Breast epithelium (tissue), 4 donors: ENCODE results near the gene STOM. TPM values are rescaled to one million over a fixed set of nuclear protein-coding genes. Genes with fewer than 3 reads are reported as not detected.
A peak's percentile ranks its signal among the peaks of the same experiment; 100 is the strongest.

ENCODE experiments used
- DNase-seq, 2 donors: peaks; one replicate each; pipeline ENCODE4 v3.0.0-alpha.2; 2019; ENCODE audit warnings: low spot score in 2 of 2
- H3K27ac ChIP-seq, 2 donors: fragments of 200-600 bp; sonication (generic) in 1 of 2; one replicate each; pipeline ENCODE4 v1.5.1; 2016 to 2019; ENCODE audit warnings: mild to moderate bottlenecking in 1 of 2
- H3K27me3 ChIP-seq, 2 donors: fragments of 200-600 bp; sonication (generic) in 1 of 2; one replicate each; pipeline versions ENCODE4 v1.5.1 to v1.6.0; 2017 to 2019; ENCODE audit warnings: control low read depth in 1 of 2, mild to moderate bottlenecking in 1 of 2
- H3K36me3 ChIP-seq: fragments of 200-600 bp; one replicate; pipeline ENCODE4 v1.5.1; 2019
- H3K4me1 ChIP-seq, 2 donors: fragments of 200-600 bp; sonication (generic); one replicate each; pipeline ENCODE4 v1.5.1; 2016 to 2019; ENCODE audit warnings: control low read depth in 1 of 2
- H3K4me3 ChIP-seq, 3 donors: fragments of 200-600 bp; sonication (generic); 1 replicate in 2 of 3; 2 replicates in 1 of 3; pipeline ENCODE4 v1.5.1; 2016 to 2019; ENCODE audit warnings: mild to moderate bottlenecking in 3 of 3, moderate library complexity in 2 of 3
- H3K9me3 ChIP-seq, 2 donors: fragments of 200-600 bp; sonication (generic) in 1 of 2; one replicate each; pipeline ENCODE4 v1.5.1; 2016 to 2019; ENCODE audit warnings: control low read depth in 1 of 2
- POLR2A ChIP-seq: fragments of 450-650 bp; IDR thresholded peaks from one replicate; pipeline ENCODE4 v1.6.1; 2016; ENCODE audit warnings: antibody characterized with exemption, mild to moderate bottlenecking, moderate library complexity
- POLR2AphosphoS5 ChIP-seq, 3 donors: sonication (generic); formaldehyde crosslinking; IDR thresholded peaks; one replicate each; pipeline ENCODE4 v1.6.1; 2017; ENCODE audit warnings: antibody characterized with exemption in 3 of 3
- intact Hi-C: fragments of 100-400 bp; cut with DNase I; formaldehyde crosslinking; loops from one replicate; pipeline ENCODE4 v1.15.1; 2023; ENCODE audit warnings: low total_unique reads
- total RNA-seq, 3 donors: library from RNA; depleted of rRNA; stranded (reverse); fragments of >200 nt; gene quantifications; one replicate each; pipeline ENCODE4 v1.1.0, GENCODE V29; 2016
- TF ChIP-seq, protein P1 (sequence below), 3 donors: fragments of 450-650 bp; IDR thresholded peaks; one replicate each; pipeline ENCODE4 v1.5.1; 2016 to 2017; ENCODE audit warnings: antibody characterized with exemption in 3 of 3, mild to moderate bottlenecking in 3 of 3, moderate library complexity in 3 of 3

Gene STOM
- total RNA-seq, 3 donors from 2014 or later = 263 to 444 (median 334) TPM

DNA sequence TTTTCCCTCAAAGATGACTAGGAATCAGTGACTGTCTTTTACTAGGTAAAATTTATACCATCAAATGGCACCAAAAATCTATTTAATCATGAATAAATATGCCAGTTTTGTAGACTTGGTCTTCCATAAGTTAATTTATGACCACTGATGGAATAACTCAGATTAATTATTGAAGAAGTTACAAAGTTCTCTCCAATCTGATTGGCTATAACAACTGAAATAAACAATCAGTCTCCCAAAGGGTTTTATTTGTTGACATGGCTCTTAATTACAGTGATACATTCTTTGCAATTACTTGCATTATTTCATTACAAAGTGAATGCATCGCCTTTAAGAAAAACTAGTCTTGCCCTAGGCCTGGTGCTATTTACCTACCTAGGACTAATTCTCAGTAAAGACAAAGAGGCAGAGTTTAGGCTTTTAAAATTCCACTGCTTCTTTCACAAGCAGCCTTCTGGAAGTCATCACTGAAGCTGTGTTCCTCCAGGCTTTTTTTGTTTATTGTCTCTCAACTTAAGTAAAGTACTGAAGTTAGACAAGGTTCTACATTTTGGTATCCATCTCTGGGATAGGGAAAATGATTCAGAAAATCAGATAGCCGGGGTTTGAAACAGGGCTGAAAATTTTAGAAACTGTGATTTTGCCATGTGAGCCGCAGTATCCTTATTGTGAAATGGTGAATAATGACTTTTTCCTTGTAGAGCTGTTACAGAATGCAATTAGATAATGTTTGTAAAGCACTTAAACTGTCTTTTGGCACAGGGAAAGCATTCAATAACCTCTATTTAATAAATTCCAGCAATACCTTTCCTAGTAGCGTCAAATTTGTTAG is 2.5 kb downstream of the STOM start:
- peak overlapping the region; percentile 68 to 90 (median 77) for H3K4me3 ChIP-seq
- H3K4me1 ChIP-seq = peaks cover 4 to 44% of the 10 kb centered on the region in 2 donors
- no peak for TF ChIP-seq POLR2AphosphoS5 (IDR thresholded peaks at IDR 0.05)
- no peak for TF ChIP-seq POLR2A
- TF ChIP-seq, protein P1, sequence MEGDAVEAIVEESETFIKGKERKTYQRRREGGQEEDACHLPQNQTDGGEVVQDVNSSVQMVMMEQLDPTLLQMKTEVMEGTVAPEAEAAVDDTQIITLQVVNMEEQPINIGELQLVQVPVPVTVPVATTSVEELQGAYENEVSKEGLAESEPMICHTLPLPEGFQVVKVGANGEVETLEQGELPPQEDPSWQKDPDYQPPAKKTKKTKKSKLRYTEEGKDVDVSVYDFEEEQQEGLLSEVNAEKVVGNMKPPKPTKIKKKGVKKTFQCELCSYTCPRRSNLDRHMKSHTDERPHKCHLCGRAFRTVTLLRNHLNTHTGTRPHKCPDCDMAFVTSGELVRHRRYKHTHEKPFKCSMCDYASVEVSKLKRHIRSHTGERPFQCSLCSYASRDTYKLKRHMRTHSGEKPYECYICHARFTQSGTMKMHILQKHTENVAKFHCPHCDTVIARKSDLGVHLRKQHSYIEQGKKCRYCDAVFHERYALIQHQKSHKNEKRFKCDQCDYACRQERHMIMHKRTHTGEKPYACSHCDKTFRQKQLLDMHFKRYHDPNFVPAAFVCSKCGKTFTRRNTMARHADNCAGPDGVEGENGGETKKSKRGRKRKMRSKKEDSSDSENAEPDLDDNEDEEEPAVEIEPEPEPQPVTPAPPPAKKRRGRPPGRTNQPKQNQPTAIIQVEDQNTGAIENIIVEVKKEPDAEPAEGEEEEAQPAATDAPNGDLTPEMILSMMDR (IDR thresholded peaks at IDR 0.05) = no peak
- no peaks in the 10 kb centered on the region for H3K27me3 ChIP-seq
- no peaks in the 10 kb centered on the region for H3K36me3 ChIP-seq
- no peaks in the 10 kb centered on the region for H3K9me3 ChIP-seq
- no peak for DNase-seq
- H3K27ac ChIP-seq = peak overlapping the region; percentile 96 to 99
- intact Hi-C loops = no loop called here

DNA sequence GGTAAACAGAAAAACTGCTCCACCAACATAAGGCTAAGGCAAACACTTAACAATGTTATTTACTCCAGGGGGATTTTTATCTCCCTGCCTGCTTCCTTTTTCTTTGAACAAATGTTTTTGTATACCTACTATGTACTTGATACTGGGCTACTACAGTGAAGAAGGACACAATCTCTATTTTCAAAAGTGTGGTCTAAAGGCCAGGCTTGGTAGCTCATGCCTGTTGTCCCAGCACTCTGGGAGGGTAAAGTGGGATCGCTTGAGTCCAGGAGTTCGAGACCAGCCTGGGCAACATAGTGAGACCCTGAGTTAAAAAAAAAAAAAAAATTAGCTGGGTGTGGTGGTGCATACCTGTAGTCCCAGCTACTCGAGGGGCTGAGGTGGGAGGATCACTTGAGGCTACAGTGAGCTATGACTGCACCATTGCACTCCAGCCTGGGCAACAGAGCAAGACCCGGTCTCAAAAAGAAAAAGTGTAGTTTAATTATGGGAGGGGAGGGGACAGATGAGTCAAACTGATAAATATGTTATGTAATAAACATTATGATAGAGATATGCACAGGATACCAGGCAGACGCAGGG is 3.3 kb downstream of the STOM start:
- TF ChIP-seq POLR2A (no peak), POLR2AphosphoS5 (IDR thresholded peaks at IDR 0.05) (no peak)
- TF ChIP-seq, protein P1 (IDR thresholded peaks at IDR 0.05) = no peak
- intact Hi-C loops = no loop called here
- Histone ChIP-seq H3K4me3 (peak overlapping the region in 1 of 3 donors; percentile 90), H3K4me1 (peaks cover 4 to 38% of the 10 kb centered on the region in 2 donors), H3K36me3 (no peaks in the 10 kb centered on the region), H3K27me3 (no peaks in the 10 kb centered on the region), H3K9me3 (no peaks in the 10 kb centered on the region), H3K27ac (peak overlapping the region; percentile 96 to 99)
- no peak for DNase-seq

DNA sequence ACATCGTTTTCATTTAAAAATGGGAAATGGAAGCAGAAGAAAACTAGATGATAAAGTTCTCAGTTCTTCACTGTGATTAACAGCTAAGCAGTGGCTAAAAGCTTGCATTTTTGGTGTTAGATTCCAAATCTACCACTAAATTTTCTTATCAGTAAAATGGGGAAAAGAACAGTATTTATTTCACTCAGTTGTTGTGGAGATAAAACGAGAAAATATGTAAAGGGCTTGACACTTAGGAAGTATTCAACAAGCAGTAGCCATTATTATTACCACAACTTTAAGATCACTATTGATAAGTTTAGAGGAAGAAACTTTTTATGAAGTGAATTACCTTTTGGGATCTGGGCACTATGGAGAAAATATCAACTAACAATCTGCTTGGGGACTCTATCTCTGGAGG is 4.5 kb downstream of the STOM start:
- Histone ChIP-seq H3K4me3 (peak overlapping the region in 1 of 3 donors; percentile 6), H3K9me3 (no peaks in the 10 kb centered on the region), H3K27ac (peak overlapping the region; percentile 78 to 96), H3K27me3 (no peaks in the 10 kb centered on the region), H3K36me3 (no peaks in the 10 kb centered on the region), H3K4me1 (peaks cover 4 to 36% of the 10 kb centered on the region in 2 donors)
- intact Hi-C loops = no loop called here
- no peak for DNase-seq
- TF ChIP-seq, protein P1 (IDR thresholded peaks at IDR 0.05) = no peak
- TF ChIP-seq POLR2A = no peak
- TF ChIP-seq POLR2AphosphoS5 (IDR thresholded peaks at IDR 0.05) = no peak

DNA sequence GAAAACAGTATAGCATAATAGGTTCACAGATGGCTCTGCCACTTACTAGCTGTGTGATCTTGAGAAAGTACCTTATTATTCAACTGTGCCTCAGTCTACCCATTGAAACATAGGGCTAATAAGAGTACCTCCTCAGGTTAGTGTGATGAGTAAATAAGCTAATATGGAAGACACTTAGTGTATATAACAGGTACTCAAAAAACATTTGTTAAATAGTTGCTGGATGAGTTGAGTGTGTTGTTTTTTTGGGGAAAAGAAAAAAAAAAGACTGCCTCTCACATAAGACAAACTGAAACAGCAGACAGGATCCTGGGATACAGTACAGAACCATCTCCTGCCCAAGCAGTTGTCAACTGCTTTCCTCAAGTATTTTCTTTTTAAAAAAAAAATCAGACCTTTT is 5.2 kb downstream of the STOM start:
- intact Hi-C loops = no loop called here
- H3K27ac ChIP-seq = peak overlapping the region; percentile 78 to 85
- no peak for DNase-seq
- H3K36me3 ChIP-seq = no peaks in the 10 kb centered on the region
- H3K27me3 ChIP-seq = no peaks in the 10 kb centered on the region
- H3K9me3 ChIP-seq = no peaks in the 10 kb centered on the region
- TF ChIP-seq, protein P1 (IDR thresholded peaks at IDR 0.05) = no peak
- TF ChIP-seq POLR2AphosphoS5 (IDR thresholded peaks at IDR 0.05) (no peak), POLR2A (no peak)
- H3K4me3 ChIP-seq = peak overlapping the region in 1 of 3 donors; percentile 20
- H3K4me1 ChIP-seq = peaks cover 4 to 36% of the 10 kb centered on the region in 2 donors

DNA sequence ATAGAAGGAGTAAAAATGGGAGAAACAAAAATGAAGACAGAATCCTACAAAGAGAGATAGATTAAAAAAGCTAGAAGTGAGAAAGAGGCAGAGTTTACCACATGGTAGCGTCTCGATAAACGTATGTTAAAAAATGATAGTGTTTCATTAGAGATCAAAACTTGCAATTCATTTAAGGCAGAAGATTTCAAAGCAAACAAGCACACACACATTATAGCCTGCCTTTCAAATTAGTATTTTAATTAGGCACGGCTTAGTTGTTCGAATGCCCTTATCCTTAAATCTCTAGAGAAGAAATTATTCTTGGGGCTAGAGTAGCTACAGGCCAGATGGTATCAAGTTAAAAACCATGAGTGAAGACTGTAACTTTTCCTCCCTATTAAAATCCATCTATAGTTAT is 6.0 kb downstream of the STOM start:
- intact Hi-C loops = no loop called here

More for the DNA sequence above, 6.0 kb downstream of the STOM start:
- Histone ChIP-seq H3K27ac (peak overlapping the region; percentile 78 to 85), H3K36me3 (no peaks in the 10 kb centered on the region), H3K4me1 (peaks cover 4 to 36% of the 10 kb centered on the region in 2 donors), H3K4me3 (peak overlapping the region in 1 of 3 donors; percentile 20), H3K27me3 (no peaks in the 10 kb centered on the region), H3K9me3 (no peaks in the 10 kb centered on the region)
- TF ChIP-seq, protein P1 (IDR thresholded peaks at IDR 0.05) = no peak
- TF ChIP-seq POLR2AphosphoS5 (IDR thresholded peaks at IDR 0.05) (no peak), POLR2A (no peak)
- no peak for DNase-seq
